IMR-90 (cell line): ENCODE data around the gene SLIT3.

Experiments used
- BHLHE40 ChIP-seq: fragments of 150-350 bp; IDR thresholded peaks from 2 replicates; pipeline ENCODE4 v1.6.1; 2016; ENCODE audit warnings: mild to moderate bottlenecking, low read depth, low read length
- CEBPB ChIP-seq: IDR thresholded peaks from 2 replicates; pipeline ENCODE4 v1.6.1; 2012; ENCODE audit warnings: low read depth, low read length, improper control_type of control experiment
- CHD1 ChIP-seq: IDR thresholded peaks from 2 replicates; pipeline ENCODE4 v1.6.1; 2012; ENCODE audit warnings: low read depth, low read length, improper control_type of control experiment
- CTCF ChIP-seq: conservative IDR thresholded peaks from 2 replicates; pipeline ENCODE4 v1.5.1; 2012; ENCODE audit warnings: mild to moderate bottlenecking, low read depth, low read length, improper control_type of control experiment
- ELK1 ChIP-seq: fragments of 150-350 bp; IDR thresholded peaks from 2 replicates; pipeline ENCODE4 v1.6.1; 2016; ENCODE audit warnings: low read depth, mild to moderate bottlenecking, low read length, moderate library complexity, borderline replicate concordance
- MAFK ChIP-seq: IDR thresholded peaks from 2 replicates; pipeline ENCODE4 v1.6.1; 2012; ENCODE audit warnings: low read depth, low read length, improper control_type of control experiment
- MAZ ChIP-seq: IDR thresholded peaks from 2 replicates; pipeline ENCODE4 v1.6.1; 2012; ENCODE audit warnings: low read depth, mild to moderate bottlenecking, low read length, improper control_type of control experiment, moderate library complexity, borderline replicate concordance
- NFE2L2 ChIP-seq: fragments of 150-350 bp; IDR thresholded peaks from 2 replicates; pipeline ENCODE4 v1.6.1; 2016; ENCODE audit warnings: low read depth, mild to moderate bottlenecking, low read length
- POLR2A ChIP-seq: IDR thresholded peaks from 2 replicates; pipeline ENCODE4 v1.6.1; 2012; ENCODE audit warnings: mild to moderate bottlenecking, low read depth, low read length
- RAD21 ChIP-seq: IDR thresholded peaks from 2 replicates; pipeline ENCODE4 v1.6.1; 2012; ENCODE audit warnings: low read length, improper control_type of control experiment
- RFX5 ChIP-seq: IDR thresholded peaks from 2 replicates; pipeline ENCODE4 v1.8.0; 2012; ENCODE audit warnings: low read depth, mild to moderate bottlenecking, low read length, moderate library complexity
- SMC3 ChIP-seq: fragments of 150-350 bp; IDR thresholded peaks from 2 replicates; pipeline ENCODE4 v1.6.1; 2016; ENCODE audit warnings: low read depth, mild to moderate bottlenecking, antibody characterized with exemption, low read length, moderate library complexity

GRCh38 chr5:168648576-168648975, 652.4 kb downstream of the SLIT3 start:
- TF ChIP-seq RFX5 (no peak), RAD21 (no peak), CTCF (no peak), CEBPB (no peak), SMC3 (no peak), POLR2A (no peak), CHD1 (no peak), MAFK (no peak), MAZ (no peak), NFE2L2 (no peak), ELK1 (no peak), BHLHE40 (no peak)
